Mesenchymal stem cell (in vitro differentiated cells and primary cell): ENCODE data around the gene IL17RE. TPM values are rescaled to one million over a fixed set of nuclear protein-coding genes. Genes with fewer than 3 reads are reported as not detected.
A peak's percentile ranks its signal among the peaks of the same experiment; 100 is the strongest.
"Not testable (repeated sequence)": the region's sequence is repeated elsewhere in the genome, so short reads cannot be mapped to it uniquely, and the experiment has no call there.

Source experiments
- DNase-seq: peaks from one replicate; pipeline ENCODE4 v3.0.0-alpha.2; 2013
- H2AFZ ChIP-seq: one replicate; pipeline ENCODE4 v1.6.1; 2013; ENCODE audit warnings: low read depth, mild to moderate bottlenecking, control low read depth, inconsistent platforms, low read length, moderate library complexity
- H2AK5ac ChIP-seq: 2 replicates; pipeline ENCODE4 v1.6.1; 2013; ENCODE audit warnings: low read length, moderate library complexity, mild to moderate bottlenecking, inconsistent platforms; ENCODE audit not compliant: severe bottlenecking
- H2BK120ac ChIP-seq: one replicate; pipeline ENCODE4 v1.6.1; 2013; ENCODE audit warnings: low read depth, mild to moderate bottlenecking, inconsistent platforms, low read length, moderate library complexity
- H2BK12ac ChIP-seq, 2 experiments: one replicate each; pipeline ENCODE4 v1.6.1; 2013; ENCODE audit warnings: inconsistent platforms in 2 of 2, low read length in 2 of 2, mild to moderate bottlenecking in 2 of 2, moderate library complexity in 2 of 2, control low read depth in 1 of 2
- H2BK15ac ChIP-seq: one replicate; pipeline ENCODE4 v1.6.1; 2013; ENCODE audit warnings: mild to moderate bottlenecking, low read depth, inconsistent platforms; ENCODE audit not compliant: poor library complexity, severe bottlenecking
- H2BK5ac ChIP-seq: 2 replicates; pipeline ENCODE4 v1.6.1; 2013; ENCODE audit warnings: low read depth, mild to moderate bottlenecking, low read length, control low read depth, inconsistent platforms; ENCODE audit not compliant: poor library complexity, severe bottlenecking
- H3K14ac ChIP-seq, 2 experiments: one replicate each; pipeline ENCODE4 v1.6.1; 2013; ENCODE audit warnings: inconsistent platforms in 2 of 2, low read length in 2 of 2, control low read depth in 1 of 2, mild to moderate bottlenecking in 1 of 2, moderate library complexity in 1 of 2
- H3K18ac ChIP-seq, 2 experiments: one replicate each; pipeline ENCODE4 v1.6.1; 2013; ENCODE audit warnings: inconsistent platforms in 2 of 2, low read length in 2 of 2, control low read depth in 1 of 2, low read depth in 1 of 2, mild to moderate bottlenecking in 1 of 2
- H3K23ac ChIP-seq, 2 experiments: one replicate each; pipeline ENCODE4 v1.6.1; 2013; ENCODE audit warnings: inconsistent platforms in 2 of 2, low read length in 2 of 2, mild to moderate bottlenecking in 2 of 2, moderate library complexity in 2 of 2, control low read depth in 1 of 2
- H3K27ac ChIP-seq: 2 replicates; pipeline ENCODE4 v1.5.1; 2013; ENCODE audit warnings: mild to moderate bottlenecking, moderate library complexity, low read length, control low read depth, inconsistent platforms; ENCODE audit not compliant: poor library complexity, severe bottlenecking
- H3K27me3 ChIP-seq, 2 experiments: 2 replicates each; pipeline versions ENCODE4 v1.6.1 to v1.7.0; 2013; ENCODE audit warnings: low read length in 2 of 2, mild to moderate bottlenecking in 2 of 2, moderate library complexity in 2 of 2, control low read depth in 1 of 2, inconsistent platforms in 1 of 2; ENCODE audit not compliant: control insufficient read depth in 1 of 2, insufficient read depth in 1 of 2
- H3K36me3 ChIP-seq, 2 experiments: 2 replicates each; pipeline versions ENCODE4 v1.6.1 to v1.7.0; 2013; ENCODE audit warnings: low read length in 2 of 2, control low read depth in 1 of 2, inconsistent platforms in 1 of 2, low read depth in 1 of 2, mild to moderate bottlenecking in 1 of 2; ENCODE audit not compliant: insufficient read depth in 2 of 2, control insufficient read depth in 1 of 2
- H3K4ac ChIP-seq, 2 experiments: one replicate each; pipeline ENCODE4 v1.6.1; 2013; ENCODE audit warnings: inconsistent platforms in 2 of 2, low read length in 2 of 2, mild to moderate bottlenecking in 2 of 2, moderate library complexity in 2 of 2, control low read depth in 1 of 2, low read depth in 1 of 2
- H3K4me1 ChIP-seq: 2 replicates; pipeline ENCODE4 v1.6.1; 2013; ENCODE audit warnings: low read depth, low read length, control low read depth; ENCODE audit not compliant: control insufficient read depth, insufficient read depth
- H3K4me2 ChIP-seq: 2 replicates; pipeline ENCODE4 v1.6.1; 2013; ENCODE audit warnings: low read length, mild to moderate bottlenecking, inconsistent platforms; ENCODE audit not compliant: poor library complexity, severe bottlenecking
- H3K4me3 ChIP-seq, 2 experiments: 2 replicates each; pipeline versions ENCODE4 v1.5.1 to v1.7.0; 2013; ENCODE audit warnings: low read length in 2 of 2, mild to moderate bottlenecking in 2 of 2, control low read depth in 1 of 2, low read depth in 1 of 2; ENCODE audit not compliant: insufficient read depth in 1 of 2
- H3K79me1 ChIP-seq: replicated peaks from 2 replicates; pipeline ENCODE4 v1.6.1; 2013; ENCODE audit warnings: mild to moderate bottlenecking, control low read depth, low read length, inconsistent platforms; ENCODE audit not compliant: poor library complexity, severe bottlenecking
- H3K9ac ChIP-seq: 2 replicates; pipeline ENCODE4 v1.7.0; 2013; ENCODE audit warnings: mild to moderate bottlenecking, low read length, moderate library complexity
- H3K9me3 ChIP-seq: 2 replicates; pipeline ENCODE4 v1.7.0; 2013; ENCODE audit warnings: mild to moderate bottlenecking, low read length; ENCODE audit not compliant: control insufficient read depth
- H4K8ac ChIP-seq: one replicate; pipeline ENCODE4 v1.6.1; 2013; ENCODE audit warnings: inconsistent platforms, mild to moderate bottlenecking, low read length, moderate library complexity
- H4K91ac ChIP-seq: one replicate; pipeline ENCODE4 v1.6.1; 2013; ENCODE audit warnings: mild to moderate bottlenecking, low read length, inconsistent platforms
- WGBS: methylation state at CpG from one replicate; pipeline ENCODE4 v1.1.7; 2013; ENCODE audit warnings: mixed read lengths; 5-methylcytosine and 5-hydroxymethylcytosine counted together
- polyA plus RNA-seq, 2 experiments: library from polyadenylated mRNA; stranded (reverse); fragments of 200-250 nt; gene quantifications; one replicate each; pipeline ENCODE4 v1.2.3, GENCODE V29; 2013

Gene IL17RE
- polyA plus RNA-seq (2013, experiment 1 of 2), result 1.0 TPM
- polyA plus RNA-seq (2013, experiment 2 of 2), result 0.68 TPM

DNA sequence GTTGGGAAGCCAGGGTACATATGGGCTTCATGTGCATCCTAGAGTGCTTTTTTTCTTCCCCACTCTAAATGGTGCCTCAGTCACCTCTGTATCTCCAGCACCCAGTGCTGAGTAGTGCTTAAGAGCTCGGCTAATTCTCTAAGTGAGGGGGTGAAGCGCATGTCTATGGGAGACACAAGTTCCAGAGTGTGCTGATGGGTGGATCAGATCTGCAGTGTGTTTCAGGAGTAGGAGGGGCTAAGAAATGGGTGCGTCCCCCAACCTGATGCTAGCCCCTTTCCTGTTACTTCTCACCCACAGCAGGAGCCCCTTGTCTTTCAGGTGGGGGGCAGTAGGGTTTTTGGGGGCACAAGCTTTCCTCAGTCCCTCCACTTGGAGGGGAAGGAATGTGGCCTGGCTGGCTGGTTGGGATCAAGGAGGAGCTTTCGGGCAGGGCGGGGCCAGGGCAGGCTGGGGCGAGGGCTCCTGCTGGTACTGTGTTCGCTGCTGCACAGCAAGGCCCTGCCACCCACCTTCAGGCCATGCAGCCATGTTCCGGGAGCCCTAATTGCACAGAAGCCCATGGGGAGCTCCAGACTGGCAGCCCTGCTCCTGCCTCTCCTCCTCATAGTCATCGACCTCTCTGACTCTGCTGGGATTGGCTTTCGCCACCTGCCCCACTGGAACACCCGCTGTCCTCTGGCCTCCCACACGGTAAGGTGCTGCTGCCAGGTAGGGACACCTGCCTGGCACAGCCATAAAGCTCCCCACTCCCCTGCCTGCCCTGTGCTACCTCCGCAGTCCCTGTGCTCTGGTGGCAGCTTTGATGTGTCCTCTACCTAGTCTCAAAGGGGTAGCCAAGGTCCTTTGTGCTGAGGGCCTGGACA is at the start of gene IL17RE:
Gene IL17RE (plus strand): TSS at position 477 of the 866 bp plus-strand sequence. CDS start 85 bp downstream, at position 562.
- no peak within 1 kb of the TSS for H3K4me2 ChIP-seq
- H3K4me3 ChIP-seq, result peak within 1 kb of the TSS in 1 of 2 experiments; percentile 68
- H4K8ac ChIP-seq, result peak within 1 kb of the TSS; percentile 95
- H3K36me3 ChIP-seq, result no peaks in the 10 kb centered on the region
- H2AK5ac ChIP-seq, result peak within 1 kb of the TSS; percentile 66
- peak within 1 kb of the TSS; percentile 73 for H3K9ac ChIP-seq
- H2AFZ ChIP-seq, result peak within 1 kb of the TSS; percentile 42
- no peak within 1 kb of the TSS for H3K23ac ChIP-seq
- peak within 1 kb of the TSS; percentile 17 to 88 for H3K4ac ChIP-seq
- peak within 1 kb of the TSS; percentile 67 for H3K18ac ChIP-seq
- peak within 1 kb of the TSS; percentile 77 for H2BK15ac ChIP-seq
- DNase-seq, result no peak
- H3K9me3 ChIP-seq, result no peaks in the 10 kb centered on the region
- peaks cover 2% of the 10 kb centered on the region for H3K79me1 ChIP-seq
- H2BK120ac ChIP-seq, result no peak within 1 kb of the TSS
- H3K4me1 ChIP-seq, result peaks cover 19% of the 10 kb centered on the region
- H2BK5ac ChIP-seq, result no peak within 1 kb of the TSS
- WGBS, result 61% methylated on average over 12 of the region's 13 CpGs
- no peaks in the 10 kb centered on the region for H3K27me3 ChIP-seq
- H2BK12ac ChIP-seq, result peak within 1 kb of the TSS; percentile 78 to 99
- H4K91ac ChIP-seq, result peak within 1 kb of the TSS; percentile 97
- peak within 1 kb of the TSS in 1 of 2 experiments; percentile 91 for H3K14ac ChIP-seq
- no peak within 1 kb of the TSS for H3K27ac ChIP-seq

- not testable (repeated sequence) for H2BK12ac ChIP-seq, H3K4me2 ChIP-seq, H3K9me3 ChIP-seq, H3K79me1 ChIP-seq, DNase-seq, H3K14ac ChIP-seq, H3K4me1 ChIP-seq, H3K9ac ChIP-seq, H2BK15ac ChIP-seq, H3K27ac ChIP-seq, H3K4ac ChIP-seq, H3K4me3 ChIP-seq, H3K18ac ChIP-seq, H2BK5ac ChIP-seq, H3K36me3 ChIP-seq, H2BK120ac ChIP-seq, H3K23ac ChIP-seq, H2AFZ ChIP-seq, H2AK5ac ChIP-seq, H4K8ac ChIP-seq, H3K27me3 ChIP-seq
- peak overlapping the region; percentile 2 for H4K91ac ChIP-seq
- 77% methylated on average over 10 of the region's 11 CpGs for WGBS
Measured at GRCh38 chr3:9854291-9854940, 48.2 kb upstream of the IL17RE start.

GRCh38 chr3:9855594-9855993 is 47.1 kb upstream of the IL17RE start:
- H2AFZ ChIP-seq, result no peak overlapping the region
- no peak overlapping the region for H2BK12ac ChIP-seq
- no peak overlapping the region for H3K9ac ChIP-seq
- no peaks in the 10 kb centered on the region for H3K4me1 ChIP-seq
- no peaks in the 10 kb centered on the region for H3K36me3 ChIP-seq
- H3K79me1 ChIP-seq, result no peaks in the 10 kb centered on the region
- H3K9me3 ChIP-seq, result no peaks in the 10 kb centered on the region
- H2BK120ac ChIP-seq, result no peak overlapping the region
- H2AK5ac ChIP-seq, result no peak overlapping the region
- no peak overlapping the region for H3K23ac ChIP-seq
- no peak overlapping the region for H4K91ac ChIP-seq
- no peaks in the 10 kb centered on the region for H3K27me3 ChIP-seq
- no peak overlapping the region for H3K14ac ChIP-seq
- no peak overlapping the region for H3K18ac ChIP-seq
- H4K8ac ChIP-seq, result no peak overlapping the region
- H3K27ac ChIP-seq, result no peak overlapping the region
- no peak for DNase-seq
- H2BK5ac ChIP-seq, result no peak overlapping the region
- H3K4me2 ChIP-seq, result no peak overlapping the region
- no peak overlapping the region for H3K4ac ChIP-seq
- 94% methylated on average over 3 of the region's 3 CpGs for WGBS
- H3K4me3 ChIP-seq, result no peak overlapping the region
- H2BK15ac ChIP-seq, result no peak overlapping the region

DNA sequence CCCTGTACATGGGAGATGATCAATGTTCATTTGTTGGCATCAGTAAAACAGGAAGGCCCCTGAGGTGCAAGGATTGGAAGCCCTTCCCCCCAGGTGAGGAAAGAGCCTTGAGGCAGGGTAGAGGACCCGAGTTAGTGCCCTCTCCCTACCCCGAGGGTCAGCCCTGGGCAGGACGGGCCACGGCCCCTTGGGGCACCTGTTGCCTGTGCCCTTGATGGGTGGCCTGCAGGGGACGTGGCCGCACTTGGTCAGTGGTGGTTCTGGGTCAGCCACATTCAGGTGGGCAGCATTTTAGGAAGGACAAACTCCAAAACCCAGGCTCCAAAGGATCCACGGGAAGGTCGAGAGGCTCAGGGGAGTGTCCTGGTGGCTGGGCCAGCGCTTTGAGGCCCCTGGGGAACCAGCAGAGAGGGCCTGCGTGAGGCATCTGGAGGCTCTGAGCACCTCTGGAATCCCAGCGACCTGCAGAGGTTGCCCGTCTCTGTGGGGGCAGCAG is 43.1 kb upstream of the IL17RE start:
- no peak overlapping the region for H3K4ac ChIP-seq
- H2BK15ac ChIP-seq, result no peak overlapping the region
- no peak overlapping the region for H3K23ac ChIP-seq
- H3K79me1 ChIP-seq, result no peaks in the 10 kb centered on the region
- H2BK120ac ChIP-seq, result no peak overlapping the region
- no peaks in the 10 kb centered on the region for H3K36me3 ChIP-seq
- WGBS, result 98% methylated on average over 12 of the region's 12 CpGs
- no peak overlapping the region for H3K4me3 ChIP-seq
- H3K27me3 ChIP-seq, result no peaks in the 10 kb centered on the region
- H2AK5ac ChIP-seq, result no peak overlapping the region
- H3K27ac ChIP-seq, result no peak overlapping the region
- H3K14ac ChIP-seq, result peak overlapping the region in 1 of 2 experiments; percentile 23
- H2AFZ ChIP-seq, result no peak overlapping the region
- no peak overlapping the region for H4K8ac ChIP-seq
- H3K4me2 ChIP-seq, result no peak overlapping the region
- H3K9ac ChIP-seq, result no peak overlapping the region
- no peaks in the 10 kb centered on the region for H3K9me3 ChIP-seq
- DNase-seq, result no peak
- peaks cover 17% of the 10 kb centered on the region for H3K4me1 ChIP-seq
- no peak overlapping the region for H2BK12ac ChIP-seq
- no peak overlapping the region for H3K18ac ChIP-seq
- no peak overlapping the region for H4K91ac ChIP-seq
- no peak overlapping the region for H2BK5ac ChIP-seq
